H1 (cell line): ENCODE measurements around the gene OR2T4. TPM values are rescaled to one million over a fixed set of nuclear protein-coding genes. Genes with fewer than 3 reads are reported as not detected.

Source experiments
- CTCF ChIA-PET: fragments of 300-600 bp; sonication (Branson Sonifier 250); formaldehyde crosslinking; loops from one replicate; lab custom pipeline; 2021; ENCODE audit not compliant: partially characterized antibody; lab: Charles Lee
- POLR2A ChIA-PET: fragments of 300-600 bp; sonication (Branson Sonifier 250); formaldehyde crosslinking; loops from one replicate; lab custom pipeline; 2021; ENCODE audit warnings: inconsistent platforms; ENCODE audit not compliant: partially characterized antibody; lab: Charles Lee
- DNase-seq, 2 experiments: peaks; one replicate each; pipeline versions ENCODE4 v3.0.0 to v3.0.0-alpha.2; 2010 to 2022; ENCODE audit warnings: low spot score in 2 of 2, low read depth in 1 of 2, mixed read lengths in 1 of 2
- FAIRE-seq: peaks from 2 replicates; lab custom pipeline; 2011; peaks lifted over from hg19 to GRCh38; lab: Jason Lieb, UNC
- H2AFZ ChIP-seq: 2 replicates; pipeline ENCODE4 v1.8.1; 2012; ENCODE audit warnings: low read length, inconsistent platforms
- H2AK5ac ChIP-seq: 2 replicates; pipeline ENCODE4 v1.6.1; 2013; ENCODE audit warnings: low read depth, low read length
- H2BK120ac ChIP-seq: replicated peaks from 2 replicates; pipeline ENCODE3; 2013; ENCODE audit warnings: low read depth, low read length, inconsistent platforms
- H2BK12ac ChIP-seq: 2 replicates; pipeline ENCODE4 v1.6.1; 2013; ENCODE audit warnings: low read depth, low read length
- H2BK15ac ChIP-seq: 2 replicates; pipeline ENCODE4 v1.6.1; 2013; ENCODE audit warnings: low read length
- H2BK20ac ChIP-seq: 2 replicates; pipeline ENCODE4 v1.6.1; 2013; ENCODE audit warnings: low read length
- H2BK5ac ChIP-seq: 2 replicates; pipeline ENCODE4 v1.6.1; 2013; ENCODE audit warnings: low read depth, low read length
- H3K14ac ChIP-seq: 2 replicates; pipeline ENCODE4 v1.6.1; 2013; ENCODE audit warnings: inconsistent platforms; ENCODE audit not compliant: insufficient read length
- H3K18ac ChIP-seq: 2 replicates; pipeline ENCODE4 v1.6.1; 2013; ENCODE audit warnings: low read length; ENCODE audit errors: extremely low read depth
- H3K23ac ChIP-seq: 2 replicates; pipeline ENCODE4 v1.6.1; 2013; ENCODE audit warnings: inconsistent platforms; ENCODE audit not compliant: insufficient read length
- H3K23me2 ChIP-seq: 2 replicates; pipeline ENCODE4 v1.6.1; 2013; ENCODE audit warnings: low read depth, low read length
- H3K27ac ChIP-seq: 2 replicates; pipeline ENCODE4 v1.6.1; 2011; ENCODE audit warnings: low read depth, low read length, inconsistent platforms
- H3K27me3 ChIP-seq, 4 experiments: replicated peaks in 1 of 4; 1 replicate in 1 of 4; 2 replicates in 3 of 4; pipeline versions ENCODE4 v1.6.1 to v1.8.1; 2011 to 2013; ENCODE audit warnings: low read length in 3 of 4, mild to moderate bottlenecking in 3 of 4, inconsistent platforms in 2 of 4, mixed read lengths in 2 of 4, moderate library complexity in 1 of 4; ENCODE audit not compliant: control insufficient read depth in 3 of 4, insufficient read depth in 3 of 4; ENCODE audit errors: extremely low read depth in 1 of 4
- H3K36me3 ChIP-seq, 4 experiments: 2 replicates each; pipeline versions ENCODE4 v1.6.1 to v1.8.1; 2011 to 2013; ENCODE audit warnings: mild to moderate bottlenecking in 4 of 4, low read length in 3 of 4, moderate library complexity in 2 of 4, control low read depth in 1 of 4, inconsistent platforms in 1 of 4; ENCODE audit not compliant: insufficient read depth in 4 of 4, control insufficient read depth in 2 of 4
- H3K4ac ChIP-seq: replicated peaks from 2 replicates; pipeline ENCODE3; 2013; ENCODE audit warnings: low read length, low read depth, mixed read lengths, inconsistent platforms; ENCODE audit not compliant: insufficient read length
- H3K4me1 ChIP-seq, 4 experiments: replicated peaks in 1 of 4; 1 replicate in 1 of 4; 2 replicates in 3 of 4; pipeline versions ENCODE4 v1.6.1 to v1.8.1; 2011 to 2013; ENCODE audit warnings: low read length in 3 of 4, inconsistent platforms in 2 of 4, mixed read lengths in 1 of 4; ENCODE audit not compliant: insufficient read depth in 4 of 4, control insufficient read depth in 3 of 4
- H3K4me2 ChIP-seq, 2 experiments: 2 replicates each; pipeline versions ENCODE4 v1.6.1 to v1.8.1; 2011 to 2013; ENCODE audit warnings: low read depth in 2 of 2, low read length in 2 of 2, control low read depth in 1 of 2, inconsistent platforms in 1 of 2, mild to moderate bottlenecking in 1 of 2; ENCODE audit not compliant: insufficient read depth in 1 of 2
- H3K4me3 ChIP-seq, 4 experiments: fragments of 200-600, 300-600 bp in 1 of 4; sonication (generic), shearing (Covaris generic), sonication (Bioruptor Twin) in 1 of 4; 2 replicates each; pipeline versions ENCODE4 v1.5.1 to v1.8.1; 2011 to 2016; ENCODE audit warnings: low read length in 4 of 4, low read depth in 3 of 4, control low read depth in 2 of 4, inconsistent platforms in 2 of 4, mild to moderate bottlenecking in 2 of 4, mixed read lengths in 1 of 4, moderate library complexity in 1 of 4; ENCODE audit not compliant: insufficient read depth in 2 of 4; ENCODE audit errors: extremely low read depth in 1 of 4
- H3K56ac ChIP-seq: replicated peaks from 2 replicates; pipeline ENCODE3; 2013; ENCODE audit warnings: low read depth, mild to moderate bottlenecking, mixed read lengths, low read length, inconsistent platforms; ENCODE audit not compliant: insufficient read length
- H3K79me1 ChIP-seq: 2 replicates; pipeline ENCODE4 v1.6.1; 2013; ENCODE audit warnings: low read depth, low read length, control low read depth
- H3K79me2 ChIP-seq, 2 experiments: 2 replicates each; pipeline versions ENCODE4 v1.6.1 to v1.8.1; 2012 to 2013; ENCODE audit warnings: low read length in 2 of 2, mild to moderate bottlenecking in 2 of 2, inconsistent platforms in 1 of 2; ENCODE audit not compliant: insufficient read depth in 2 of 2, control insufficient read depth in 1 of 2
- H3K9ac ChIP-seq, 4 experiments: replicated peaks in 1 of 4; 1 replicate in 1 of 4; 2 replicates in 3 of 4; pipeline versions ENCODE4 v1.6.1 to v1.8.1; 2011 to 2013; ENCODE audit warnings: low read depth in 3 of 4, low read length in 3 of 4, control low read depth in 2 of 4, mild to moderate bottlenecking in 2 of 4, moderate library complexity in 2 of 4, inconsistent platforms in 1 of 4; ENCODE audit errors: extremely low read depth in 1 of 4
- H3K9me3 ChIP-seq, 2 experiments: 2 replicates each; pipeline versions ENCODE4 v1.6.1 to v1.8.1; 2012 to 2013; ENCODE audit warnings: mild to moderate bottlenecking in 2 of 2, moderate library complexity in 2 of 2, control low read depth in 1 of 2, inconsistent platforms in 1 of 2, low read depth in 1 of 2, low read length in 1 of 2, mixed read lengths in 1 of 2; ENCODE audit not compliant: insufficient read depth in 2 of 2
- H4K20me1 ChIP-seq, 2 experiments: replicated peaks in 1 of 2; 2 replicates each; pipeline versions ENCODE3 to v1.8.1; 2011 to 2013; ENCODE audit warnings: inconsistent platforms in 2 of 2, low read length in 2 of 2, mild to moderate bottlenecking in 1 of 2; ENCODE audit not compliant: insufficient read depth in 2 of 2, control insufficient read depth in 1 of 2
- H4K5ac ChIP-seq: 2 replicates; pipeline ENCODE4 v1.6.1; 2013; ENCODE audit warnings: low read length, low read depth, mixed read lengths, inconsistent platforms; ENCODE audit not compliant: insufficient read length
- H4K8ac ChIP-seq: 2 replicates; pipeline ENCODE4 v1.8.0; 2013; ENCODE audit warnings: mild to moderate bottlenecking, moderate library complexity, low read length, inconsistent platforms; ENCODE audit not compliant: insufficient read depth; ENCODE audit errors: extremely low read depth
- H4K91ac ChIP-seq: replicated peaks from 2 replicates; pipeline ENCODE3; 2013; ENCODE audit warnings: low read length, mixed read lengths, inconsistent platforms; ENCODE audit not compliant: insufficient read length
- BCL11A ChIP-seq, 2 experiments: IDR thresholded peaks; one replicate each; pipeline ENCODE4 v1.6.1; 2011; ENCODE audit warnings: low read depth in 2 of 2, low read length in 2 of 2, mild to moderate bottlenecking in 2 of 2
- CBX5 ChIP-seq: fragments of 300-800, 300-1000 bp; sonication (generic); IDR thresholded peaks from 2 replicates; pipeline ENCODE4 v1.7.1; 2016; ENCODE audit warnings: antibody characterized with exemption, low read length, low read depth
- GABPA ChIP-seq: IDR thresholded peaks from 2 replicates; pipeline ENCODE4 v1.6.1; 2011; ENCODE audit warnings: mild to moderate bottlenecking, low read length, moderate library complexity, borderline replicate concordance; ENCODE audit not compliant: insufficient read depth
- GTF2F1 ChIP-seq: IDR thresholded peaks from 2 replicates; pipeline ENCODE4 v1.6.1; 2012; ENCODE audit warnings: low read depth, low read length, improper control_type of control experiment, borderline replicate concordance
- KDM5A ChIP-seq: fragments of 200-600 bp; IDR thresholded peaks from 2 replicates; pipeline ENCODE4 v1.7.1; 2012; ENCODE audit warnings: mild to moderate bottlenecking, low read length, inconsistent platforms, mixed read lengths
- PHF8 ChIP-seq: fragments of 200-600 bp; sonication (generic); conservative IDR thresholded peaks from 2 replicates; pipeline ENCODE4 v1.7.1; 2012; ENCODE audit warnings: low read depth, mild to moderate bottlenecking, inconsistent platforms, low read length, moderate library complexity
- POLR2AphosphoS5 ChIP-seq: IDR thresholded peaks from 2 replicates; pipeline ENCODE4 v1.6.1; 2011; ENCODE audit warnings: low read depth, low read length
- SIN3A ChIP-seq, 2 experiments: IDR thresholded peaks in 1 of 2; conservative IDR thresholded peaks in 1 of 2; 2 replicates each; pipeline ENCODE4 v1.6.1; 2011 to 2012; ENCODE audit warnings: low read length in 2 of 2, improper control_type of control experiment in 1 of 2, low read depth in 1 of 2, mild to moderate bottlenecking in 1 of 2
- SIX5 ChIP-seq: IDR thresholded peaks from 2 replicates; pipeline ENCODE4 v1.6.1; 2011; ENCODE audit warnings: mild to moderate bottlenecking, low read depth, low read length
- SP2 ChIP-seq: IDR thresholded peaks from 2 replicates; pipeline ENCODE4 v1.6.1; 2012; ENCODE audit warnings: mild to moderate bottlenecking, low read length, inconsistent platforms
- SUZ12 ChIP-seq: fragments of 200-600 bp; sonication (generic); IDR thresholded peaks from 2 replicates; pipeline ENCODE4 v1.6.1; 2012; ENCODE audit warnings: mild to moderate bottlenecking, inconsistent platforms, low read length, moderate library complexity, mixed read lengths
- TCF12 ChIP-seq: IDR thresholded peaks from 2 replicates; pipeline ENCODE4 v1.6.1; 2011; ENCODE audit warnings: low read depth, mild to moderate bottlenecking, low read length
- ZNF274 ChIP-seq: IDR thresholded peaks from 2 replicates; pipeline ENCODE4 v1.7.0; 2012; ENCODE audit warnings: low read length, borderline replicate concordance; ENCODE audit errors: extremely low read depth
- WGBS, 2 experiments: shearing (Covaris generic) in 1 of 2; methylation state at CpG; one replicate each; pipeline versions ENCODE4 v1.1.6 to v1.1.7; 2013 to 2015; ENCODE audit warnings: low lambda C conversion rate in 2 of 2, mixed read lengths in 2 of 2, inconsistent platforms in 1 of 2, low coverage in 1 of 2, missing lambda C conversion rate in 1 of 2; ENCODE audit not compliant: insufficient replicate concordance in 2 of 2, insufficient coverage in 1 of 2, insufficient read length in 1 of 2; ENCODE audit errors: extremely low coverage in 1 of 2, missing lambda C conversion rate in 1 of 2; 5-methylcytosine and 5-hydroxymethylcytosine counted together
- polyA plus RNA-seq, 7 experiments: library from polyadenylated mRNA; depleted of rRNA in 3 of 7; stranded (reverse) in 5 of 7; unstranded in 2 of 7; fragments of >200 nt in 5 of 7; fragments of 200-250 nt in 2 of 7; gene quantifications; 1 replicate in 5 of 7; 2 replicates in 1 of 7; 4 replicates in 1 of 7; pipeline versions ENCODE4 v1.2.1 to v1.2.3, GENCODE V29; 2011 to 2013; ENCODE audit warnings: missing spikeins in 2 of 7, mixed read lengths in 2 of 7
- total RNA-seq: library from RNA; stranded (reverse); fragmentation: NEBNext Ultra II Directional; extraction: Animal tissue kit (Norgen Biotek cat#: 25700); gene quantifications from 2 replicates; pipeline ENCODE4 v1.2.1, GENCODE V29; 2021
- TF ChIP-seq, protein P1 (sequence below): IDR thresholded peaks from 2 replicates; pipeline ENCODE4 v1.6.1; 2012; ENCODE audit warnings: low read length, inconsistent platforms

OR2T4 gene
- total and polyA plus RNA-seq, 2 of the 8 experiments (the other 6 are each of a cell fraction or from before 2014, with no cell fraction given) = not detected

DNA sequence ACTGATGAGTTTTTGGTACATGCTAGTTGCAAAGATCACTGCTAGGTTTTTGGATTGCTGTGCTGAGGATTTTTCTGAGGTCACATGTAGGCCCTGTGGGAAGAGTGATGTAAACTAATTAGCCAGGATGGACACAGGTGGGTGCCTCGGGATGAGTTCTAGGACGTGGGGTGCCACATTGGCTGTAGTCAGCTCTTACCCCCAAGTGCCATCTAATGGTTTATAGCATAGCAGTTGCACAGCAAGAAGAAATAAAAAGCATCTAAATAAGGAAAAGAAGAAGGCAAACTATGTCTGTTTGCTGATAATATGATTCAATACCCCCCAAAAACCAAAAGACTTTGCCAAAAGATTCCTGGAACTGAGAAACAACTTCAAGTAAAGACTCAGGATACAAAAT, 31.6 kb downstream of the OR2T4 start:
- Histone ChIP-seq H3K4me1 (no peaks in the 10 kb centered on the region), H3K23ac (no peak overlapping the region), H2BK120ac (no peak overlapping the region), H4K91ac (no peak overlapping the region), H4K5ac (no peak overlapping the region), H3K27ac (no peak overlapping the region), H3K27me3 (no peaks in the 10 kb centered on the region), H3K56ac (no peak overlapping the region), H2AFZ (no peak overlapping the region), H2BK15ac (no peak overlapping the region), H3K36me3 (no peaks in the 10 kb centered on the region), H4K8ac (no peak overlapping the region), H3K4me3 (no peak overlapping the region), H3K23me2 (no peaks in the 10 kb centered on the region), H3K18ac (no peak overlapping the region), H3K4ac (no peak overlapping the region), H3K14ac (no peak overlapping the region), H3K79me2 (no peaks in the 10 kb centered on the region), H3K79me1 (no peaks in the 10 kb centered on the region), H4K20me1 (no peaks in the 10 kb centered on the region), H2BK20ac (no peak overlapping the region), H2BK12ac (no peak overlapping the region), H3K4me2 (no peak overlapping the region), H2BK5ac (no peak overlapping the region), H3K9me3 (peaks cover 55 to 58% of the 10 kb centered on the region in 2 experiments), H2AK5ac (no peak overlapping the region), H3K9ac (no peak overlapping the region)
- FAIRE-seq = no peak
- CTCF ChIA-PET = no interaction called here
- 68% methylated on average over 2 of the region's 2 CpGs; no CpG with 5 or more reads in 1 of the 2 experiments for WGBS, 2 experiments
- POLR2A ChIA-PET = no interaction called here
- DNase-seq = no peak
- no peak for TF ChIP-seq CBX5
- no peak for TF ChIP-seq GABPA
- no peak for TF ChIP-seq PHF8
- TF ChIP-seq BCL11A (IDR thresholded peaks at IDR 0.05; ENCODE audit: low read depth in 2 of 2, low read length in 2 of 2) = no peak
- TF ChIP-seq GTF2F1 = no peak
- no peak for TF ChIP-seq ZNF274
- TF ChIP-seq POLR2AphosphoS5 = no peak
- no peak for TF ChIP-seq TCF12
- no peak for TF ChIP-seq SIN3A (conservative IDR thresholded peaks at IDR 0.05 in 1 of 2, IDR thresholded peaks at IDR 0.05 in 1 of 2; ENCODE audit: low read depth in 1 of 2, low read length in 2 of 2)
- TF ChIP-seq SUZ12 = no peak
- TF ChIP-seq, protein P1, sequence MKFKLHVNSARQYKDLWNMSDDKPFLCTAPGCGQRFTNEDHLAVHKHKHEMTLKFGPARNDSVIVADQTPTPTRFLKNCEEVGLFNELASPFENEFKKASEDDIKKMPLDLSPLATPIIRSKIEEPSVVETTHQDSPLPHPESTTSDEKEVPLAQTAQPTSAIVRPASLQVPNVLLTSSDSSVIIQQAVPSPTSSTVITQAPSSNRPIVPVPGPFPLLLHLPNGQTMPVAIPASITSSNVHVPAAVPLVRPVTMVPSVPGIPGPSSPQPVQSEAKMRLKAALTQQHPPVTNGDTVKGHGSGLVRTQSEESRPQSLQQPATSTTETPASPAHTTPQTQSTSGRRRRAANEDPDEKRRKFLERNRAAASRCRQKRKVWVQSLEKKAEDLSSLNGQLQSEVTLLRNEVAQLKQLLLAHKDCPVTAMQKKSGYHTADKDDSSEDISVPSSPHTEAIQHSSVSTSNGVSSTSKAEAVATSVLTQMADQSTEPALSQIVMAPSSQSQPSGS = no peak
- TF ChIP-seq SIX5 = no peak
- TF ChIP-seq SP2 = no peak
- TF ChIP-seq KDM5A = no peak
